A673 (cell line): Measurements from ENCODE around the gene TRPC4AP. TPM values are rescaled to one million over a fixed set of nuclear protein-coding genes. Genes with fewer than 3 reads are reported as not detected.

ENCODE experiments used
- BruUV-seq: library from RNA; stranded (reverse); fragments of 400-500 nt; replicated peaks from 2 replicates; lab custom pipeline; 2021; lab: Mats Ljungman, UMichigan
- CTCF ChIA-PET: fragments of 300-600 bp; sonication (Branson Sonifier 250); formaldehyde crosslinking; loops from one replicate; lab custom pipeline; 2022; ENCODE audit warnings: antibody characterized with exemption; lab: Charles Lee
- POLR2A ChIA-PET: fragments of 300-600 bp; sonication (Branson Sonifier 250); formaldehyde crosslinking; loops from one replicate; lab custom pipeline; 2022; ENCODE audit warnings: antibody characterized with exemption; ENCODE audit not compliant: low non-redundant PET; lab: Charles Lee
- DNase-seq: peaks from one replicate; pipeline ENCODE4 v3.0.0-alpha.2; 2015; ENCODE audit warnings: low spot score
- H3K27ac ChIP-seq: fragments of 200-600 bp; sonication (generic); 2 replicates; pipeline ENCODE4 v1.5.1; 2016; ENCODE audit warnings: mixed run types, low read depth, mild to moderate bottlenecking, mixed read lengths, antibody characterized with exemption, low read length; ENCODE audit not compliant: poor library complexity, severe bottlenecking
- H3K27me3 ChIP-seq: fragments of 200-600 bp; sonication (generic); replicated peaks from 2 replicates; pipeline ENCODE4 v1.6.1; 2017; ENCODE audit warnings: mixed run types, low read depth, mild to moderate bottlenecking, mixed read lengths, antibody characterized with exemption, low read length; ENCODE audit not compliant: insufficient read depth, poor library complexity
- H3K36me3 ChIP-seq: fragments of 200-600 bp; sonication (generic); 2 replicates; pipeline ENCODE4 v1.6.1; 2016; ENCODE audit warnings: mixed run types, mild to moderate bottlenecking, mixed read lengths, antibody characterized with exemption, low read length; ENCODE audit not compliant: insufficient read depth, poor library complexity, severe bottlenecking
- H3K4me1 ChIP-seq: fragments of 200-600 bp; sonication (generic); 2 replicates; pipeline ENCODE4 v1.6.1; 2017; ENCODE audit warnings: mixed run types, mild to moderate bottlenecking, mixed read lengths, antibody characterized with exemption, low read length; ENCODE audit not compliant: insufficient read depth, poor library complexity, severe bottlenecking
- H3K4me3 ChIP-seq: fragments of 200-600 bp; sonication (generic); 2 replicates; pipeline ENCODE4 v1.5.1; 2016; ENCODE audit warnings: low read depth, mixed run types, mild to moderate bottlenecking, mixed read lengths, low read length; ENCODE audit not compliant: poor library complexity, severe bottlenecking
- H3K9me3 ChIP-seq: fragments of 200-600 bp; sonication (generic); 2 replicates; pipeline ENCODE4 v1.6.1; 2016; ENCODE audit warnings: mixed run types, low read depth, mild to moderate bottlenecking, mixed read lengths, antibody characterized with exemption, low read length; ENCODE audit not compliant: poor library complexity, severe bottlenecking
- CTCF ChIP-seq: fragments of 300-800, 200-600 bp; sonication (generic); conservative IDR thresholded peaks from 2 replicates; pipeline ENCODE4 v1.5.1; 2017; ENCODE audit warnings: low read depth, mild to moderate bottlenecking, antibody characterized with exemption, low read length, moderate library complexity, mixed read lengths
- EZH2 ChIP-seq: fragments of 200-600 bp; sonication (generic); IDR thresholded peaks from 2 replicates; pipeline ENCODE4 v1.6.1; 2017; ENCODE audit warnings: borderline replicate concordance, low read depth, mild to moderate bottlenecking, mixed read lengths, antibody characterized with exemption, low read length; ENCODE audit not compliant: poor library complexity, severe bottlenecking
- intact Hi-C: fragments of 100-400 bp; cut with micrococcal nuclease; formaldehyde crosslinking; loops from one replicate; pipeline ENCODE4 v1.10.0; 2022; ENCODE audit not compliant: unreplicated experiment
- total RNA-seq: library from RNA; stranded (reverse); gene quantifications from 2 replicates; pipeline ENCODE4 v1.2.3, GENCODE V29; 2021

Gene TRPC4AP
- total RNA-seq, 1 experiment from 2014 or later = 34.6 TPM

- DNase-seq = no peak
- intact Hi-C loops = no loop called here
- TF ChIP-seq EZH2 = no peak
- no peak for TF ChIP-seq CTCF
- BruUV-seq = no TSS peak
- Histone ChIP-seq H3K36me3 (no peaks in the 10 kb centered on the region), H3K9me3 (no peaks in the 10 kb centered on the region), H3K27me3 (no peaks in the 10 kb centered on the region), H3K4me3 (no peak overlapping the region), H3K4me1 (no peaks in the 10 kb centered on the region), H3K27ac (no peak overlapping the region)
- ChIA-PET CTCF (no interaction called here), POLR2A (no interaction called here)
These were observed 52.0 kb downstream of the TRPC4AP start for GRCh38 chr20:35040646-35041045.

GRCh38 chr20:35039846-35040489 lies 52.6 kb downstream of the TRPC4AP start:
- intact Hi-C loops = no loop called here
- Histone ChIP-seq H3K36me3 (peaks cover 5% of the 10 kb centered on the region), H3K9me3 (no peaks in the 10 kb centered on the region), H3K27ac (no peak overlapping the region), H3K4me1 (no peaks in the 10 kb centered on the region), H3K4me3 (no peak overlapping the region), H3K27me3 (no peaks in the 10 kb centered on the region)
- ChIA-PET POLR2A (no interaction called here), CTCF (interaction anchor here (0.6 kb wide), 2 partner anchors 29 to 261 kb away, joined by 3 to 12 read pairs; no protein-coding TSS in a partner anchor)
- DNase-seq = no peak
- TF ChIP-seq CTCF = no peak
- TF ChIP-seq EZH2 = no peak
- no TSS peak for BruUV-seq

- Histone ChIP-seq H3K4me1 (no peaks in the 10 kb centered on the region), H3K27me3 (no peaks in the 10 kb centered on the region), H3K27ac (no peak overlapping the region), H3K36me3 (peaks cover 13% of the 10 kb centered on the region), H3K9me3 (no peaks in the 10 kb centered on the region), H3K4me3 (no peak overlapping the region)
- POLR2A ChIA-PET = no interaction called here
- intact Hi-C loops = no loop called here
- CTCF ChIA-PET = no interaction called here
- BruUV-seq = no TSS peak
- TF ChIP-seq EZH2 (no peak), CTCF (no peak)
- DNase-seq = no peak
These were observed 53.5 kb downstream of the TRPC4AP start for GRCh38 chr20:35039146-35039545.
